Tibial artery (tissue), 4 donors: ENCODE results near the gene SUGCT.

Experiments used
- DNase-seq, 2 donors: peaks; one replicate each; pipeline ENCODE4 v3.0.0-alpha.2; 2019
- H3K27ac ChIP-seq, 2 donors: fragments of 200-600 bp; sonication (generic) in 1 of 2; 1 replicate in 1 of 2; 2 replicates in 1 of 2; pipeline ENCODE4 v1.5.1; 2018 to 2019; ENCODE audit warnings: mild to moderate bottlenecking in 1 of 2
- H3K27me3 ChIP-seq, 2 donors: fragments of 200-600 bp; sonication (generic) in 1 of 2; one replicate each; pipeline versions ENCODE4 v1.5.1 to v1.6.0; 2016 to 2019
- H3K36me3 ChIP-seq, 3 donors: fragments of 200-600 bp; sonication (generic) in 2 of 3; one replicate each; pipeline ENCODE4 v1.5.1; 2016 to 2019; ENCODE audit warnings: mild to moderate bottlenecking in 2 of 3
- H3K4me1 ChIP-seq, 4 donors: fragments of 200-600 bp; sonication (generic) in 2 of 4; 1 replicate in 3 of 4; 2 replicates in 1 of 4; pipeline ENCODE4 v1.5.1; 2016 to 2019
- H3K4me3 ChIP-seq, 2 donors: fragments of 200-600 bp; sonication (generic) in 1 of 2; 1 replicate in 1 of 2; 2 replicates in 1 of 2; pipeline ENCODE4 v1.5.1; 2018 to 2019; ENCODE audit warnings: mild to moderate bottlenecking in 2 of 2
- H3K9me3 ChIP-seq, 3 donors: fragments of 200-600 bp; sonication (generic) in 1 of 3; one replicate each; pipeline ENCODE4 v1.5.1; 2016 to 2019
- CTCF ChIP-seq, 2 experiments: fragments of 200-600 bp in 1 of 2; fragments of 450-650 bp in 1 of 2; IDR thresholded peaks; one replicate each; pipeline ENCODE4 v1.5.1; 2017 to 2019; ENCODE audit warnings: antibody characterized with exemption in 2 of 2, mild to moderate bottlenecking in 1 of 2, moderate library complexity in 1 of 2
- intact Hi-C: fragments of 100-400 bp; cut with DNase I; formaldehyde crosslinking; loops from one replicate; pipeline ENCODE4 v1.15.0; 2023; ENCODE audit warnings: low total_unique reads

The SUGCT gene

GRCh38 chr7:40134428-40135316, at the start of gene SUGCT, which contains the start of gene MPLKIP:
Gene SUGCT (plus strand): TSS chr7:40135005.
Gene MPLKIP (minus strand): TSS chr7:40134622. CDS start chr7:40134567, 55 bp downstream.
- no peaks in the 10 kb centered on the region for H3K27me3 ChIP-seq
- no peaks in the 10 kb centered on the region for H3K36me3 ChIP-seq
- peaks cover 0 to 36% (median 23%) of the 10 kb centered on the region in 4 donors for H3K4me1 ChIP-seq
- H3K9me3 ChIP-seq = no peaks in the 10 kb centered on the region
- H3K27ac ChIP-seq = peak within 1 kb of the TSS; percentile 93 to 94
- peak within 1 kb of the TSS; percentile 91 to 92 for H3K4me3 ChIP-seq
- TF ChIP-seq CTCF (IDR thresholded peaks at IDR 0.05) = peak; percentile 97 to 99
- peak; percentile 83 to 91 for DNase-seq
- intact Hi-C loops = loop anchor here (10.0 kb wide), 1 partner anchor 180 kb away; the partner anchor contains the start of gene CDK13

DNA sequence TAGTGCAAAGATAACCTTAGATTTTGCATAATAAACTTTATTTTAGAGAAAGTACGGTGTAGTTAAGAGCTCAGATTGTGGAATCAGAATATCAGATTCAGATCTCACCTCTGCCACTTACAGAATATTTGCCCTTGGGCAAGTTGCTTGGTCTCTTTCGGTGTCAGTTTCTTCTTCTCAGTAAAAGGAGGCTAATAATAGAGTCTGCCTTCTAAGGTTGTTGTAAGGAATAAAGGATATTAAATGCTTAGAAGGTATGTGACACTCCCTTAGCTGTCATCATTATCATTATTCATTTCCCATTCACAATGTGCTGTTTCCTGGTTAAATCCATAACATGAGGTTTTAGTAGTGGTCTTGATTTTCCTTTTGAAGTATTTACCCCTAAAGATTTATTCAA, 42.6 kb upstream of the SUGCT start:
- Histone ChIP-seq H3K27me3 (no peaks in the 10 kb centered on the region), H3K27ac (no peak overlapping the region), H3K4me1 (peaks cover 0 to 15% (median 0%) of the 10 kb centered on the region in 4 donors), H3K36me3 (peaks cover 40 to 68% (median 60%) of the 10 kb centered on the region in 3 donors), H3K4me3 (no peak overlapping the region), H3K9me3 (no peaks in the 10 kb centered on the region)
- TF ChIP-seq CTCF (IDR thresholded peaks at IDR 0.05) = no peak
- intact Hi-C loops = no loop called here
- no peak for DNase-seq

DNA sequence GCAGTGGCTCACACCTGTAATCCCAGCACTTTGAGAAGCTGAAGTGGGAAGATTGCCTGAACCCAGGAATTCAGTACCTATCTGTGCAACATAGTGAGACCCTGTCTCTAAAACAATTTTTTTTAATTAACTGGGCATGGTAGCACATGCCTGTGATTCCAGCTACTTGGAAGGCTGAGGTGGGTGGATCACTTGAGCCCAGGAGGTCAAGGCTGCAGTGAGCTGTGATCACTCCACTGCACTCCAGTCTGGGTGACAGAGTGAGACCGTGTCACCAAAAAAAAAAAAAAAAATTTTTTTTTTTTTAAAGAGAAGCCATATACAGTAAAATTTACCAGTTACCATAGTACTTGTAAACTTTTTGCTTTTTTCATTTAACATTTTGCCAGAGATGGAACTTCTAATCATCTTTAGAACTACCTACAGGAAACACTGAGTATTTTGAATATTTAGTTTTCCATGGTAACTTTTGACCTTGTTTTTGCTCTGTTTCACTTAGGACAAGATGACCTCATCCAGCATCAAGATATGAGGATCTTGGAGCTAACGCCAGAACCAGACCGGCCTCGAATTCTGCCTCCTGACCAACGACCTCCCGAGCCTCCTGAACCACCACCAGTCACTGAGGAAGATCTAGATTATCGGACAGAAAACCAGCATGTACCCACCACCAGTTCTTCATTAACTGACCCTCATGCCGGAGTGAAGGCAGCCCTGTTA, 41.0 kb upstream of the SUGCT start:
- peaks cover 0 to 31% (median 5%) of the 10 kb centered on the region in 4 donors for H3K4me1 ChIP-seq
- no peak overlapping the region for H3K4me3 ChIP-seq
- intact Hi-C loops = no loop called here
- H3K27me3 ChIP-seq = no peaks in the 10 kb centered on the region
- no peak for TF ChIP-seq CTCF (IDR thresholded peaks at IDR 0.05)
- H3K9me3 ChIP-seq = no peaks in the 10 kb centered on the region
- peaks cover 30 to 55% (median 51%) of the 10 kb centered on the region in 3 donors for H3K36me3 ChIP-seq
- DNase-seq = no peak
- H3K27ac ChIP-seq = no peak overlapping the region

DNA sequence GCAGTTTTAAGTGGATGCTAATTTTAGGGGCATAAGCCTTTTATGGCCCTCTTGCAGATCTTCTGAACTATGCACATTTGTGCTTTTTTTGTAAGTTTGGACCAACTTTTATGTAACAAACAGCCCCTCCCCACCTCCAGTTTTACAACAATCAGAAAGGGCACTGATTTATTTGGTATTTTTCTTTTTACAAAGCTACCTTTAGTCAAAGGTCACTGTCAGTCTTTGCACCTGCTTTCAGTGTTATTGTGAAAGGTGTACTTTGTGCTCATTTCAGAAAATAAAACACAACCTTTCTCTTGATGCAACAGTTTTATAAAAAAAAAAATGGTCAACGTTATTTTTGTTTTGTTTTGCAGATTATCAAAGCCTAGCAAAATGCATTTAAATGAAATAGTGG, 39.6 kb upstream of the SUGCT start:
- no peak overlapping the region for H3K27ac ChIP-seq
- intact Hi-C loops = no loop called here
- H3K4me1 ChIP-seq = peaks cover 0 to 43% (median 5%) of the 10 kb centered on the region in 4 donors
- H3K27me3 ChIP-seq = no peaks in the 10 kb centered on the region
- no peak for TF ChIP-seq CTCF (IDR thresholded peaks at IDR 0.05)
- no peaks in the 10 kb centered on the region for H3K9me3 ChIP-seq
- H3K4me3 ChIP-seq = no peak overlapping the region
- DNase-seq = no peak
- peaks cover 17 to 43% (median 36%) of the 10 kb centered on the region in 3 donors for H3K36me3 ChIP-seq

- DNase-seq = no peak
- no peak overlapping the region for H3K27ac ChIP-seq
- H3K4me3 ChIP-seq = no peak overlapping the region
- H3K9me3 ChIP-seq = no peaks in the 10 kb centered on the region
- no peak for TF ChIP-seq CTCF (IDR thresholded peaks at IDR 0.05)
- H3K36me3 ChIP-seq = peaks cover 17 to 37% (median 31%) of the 10 kb centered on the region in 3 donors
- intact Hi-C loops = no loop called here
- no peaks in the 10 kb centered on the region for H3K27me3 ChIP-seq
- peaks cover 0 to 45% (median 5%) of the 10 kb centered on the region in 4 donors for H3K4me1 ChIP-seq
These were observed 39.0 kb upstream of the SUGCT start for GRCh38 chr7:40095695-40096327.
